Sigmoid colon (tissue), 4 donors: ENCODE measurements around the gene CATSPERE.

Source experiments
- CTCF ChIP-seq, 4 experiments: fragments of 450-650 bp in 3 of 4; fragments of 200-600 bp in 1 of 4; IDR thresholded peaks; one replicate each; pipeline ENCODE4 v1.5.1; 2016 to 2019; ENCODE audit warnings: antibody characterized with exemption in 4 of 4, mild to moderate bottlenecking in 3 of 4, moderate library complexity in 2 of 4
- EP300 ChIP-seq, 4 donors: sonication (generic); formaldehyde crosslinking; IDR thresholded peaks; one replicate each; pipeline ENCODE4 v1.6.1; 2017; ENCODE audit warnings: antibody characterized with exemption in 4 of 4
- POLR2A ChIP-seq, 2 donors: fragments of 450-650 bp; IDR thresholded peaks; one replicate each; pipeline ENCODE4 v1.6.1; 2016; ENCODE audit warnings: antibody characterized with exemption in 2 of 2, mild to moderate bottlenecking in 2 of 2, moderate library complexity in 2 of 2
- POLR2AphosphoS5 ChIP-seq, 4 donors: sonication (generic); formaldehyde crosslinking; IDR thresholded peaks; one replicate each; pipeline ENCODE4 v1.6.1; 2017; ENCODE audit warnings: antibody characterized with exemption in 4 of 4

GRCh38 chr1:244660595-244660994 is 199.5 kb downstream of the CATSPERE start:
- TF ChIP-seq POLR2A (IDR thresholded peaks at IDR 0.05) (no peak), POLR2AphosphoS5 (IDR thresholded peaks at IDR 0.05) (no peak), CTCF (IDR thresholded peaks at IDR 0.05) (no peak), EP300 (IDR thresholded peaks at IDR 0.05) (no peak)
